Right lobe of liver (tissue), 4 donors: ENCODE results near the gene SUSD2.

Experiments
- CTCF ChIP-seq, 4 donors: fragments of 200-600 bp in 3 of 4; fragments of 450-650 bp in 1 of 4; IDR thresholded peaks; one replicate each; pipeline versions ENCODE4 v1.5.1 to v1.8.0; 2016 to 2022; ENCODE audit warnings: antibody characterized with exemption in 4 of 4, mild to moderate bottlenecking in 2 of 4
- POLR2A ChIP-seq: fragments of 450-650 bp; IDR thresholded peaks from one replicate; pipeline ENCODE4 v1.6.1; 2017; ENCODE audit warnings: antibody characterized with exemption, mild to moderate bottlenecking
- donor health status: DM: no; HTN: no; CAD: no.
- donor health status: DM: no; HTN: no; CAD: no.
- donor health status: DM: no; HTN: yes; CAD: no.

- TF ChIP-seq CTCF (IDR thresholded peaks at IDR 0.05) = no peak
- no peak for TF ChIP-seq POLR2A
Observed at GRCh38 chr22:24217384-24217783, 36.1 kb downstream of the SUSD2 start.
